HCT116 (cell line): ENCODE data around the gene PLA2G4B. TPM values are rescaled to one million over a fixed set of nuclear protein-coding genes. Genes with fewer than 3 reads are reported as not detected.
A peak's percentile ranks its signal among the peaks of the same experiment; 100 is the strongest.

Experiments
- ATAC-seq: fragments of 200-7000 bp; cut with Tn5 transposase; 2 replicates; pipeline ENCODE4 v1.9.1; 2020; ENCODE audit warnings: mild to moderate bottlenecking, moderate library complexity
- BruUV-seq: library from RNA; stranded (reverse); fragments of 400-500 nt; replicated peaks from 2 replicates; lab custom pipeline; 2021; lab: Mats Ljungman, UMichigan
- CTCF ChIA-PET: fragments of 300-600 bp; sonication (Branson Sonifier 250); formaldehyde crosslinking; loops from one replicate; lab custom pipeline; 2021; ENCODE audit warnings: antibody characterized with exemption; lab: Charles Lee
- POLR2A ChIA-PET: fragments of 300-600, 350-600 bp; sonication (Branson Sonifier 250); formaldehyde crosslinking; loops from one replicate; lab custom pipeline; 2021; ENCODE audit warnings: antibody characterized with exemption; lab: Charles Lee
- RAD21 ChIA-PET, 2 experiments: fragments of 300-600 bp; sonication (Branson Sonifier 250); formaldehyde crosslinking; loops; one replicate each; lab custom pipeline; 2023; ENCODE audit warnings: low total read pairs in 2 of 2; ENCODE audit not compliant: uncharacterized antibody in 2 of 2, unreplicated experiment in 2 of 2, low non-redundant PET in 1 of 2; lab: Charles Lee
- DNase-seq: peaks from one replicate; pipeline ENCODE4 v3.0.0-alpha.2; 2010; ENCODE audit warnings: low read depth, low spot score
- H2AFZ ChIP-seq: fragments of 200-600 bp; shearing (Covaris generic), sonication (generic); 2 replicates; pipeline ENCODE4 v1.6.1; 2017; ENCODE audit warnings: low read depth, mixed run types, mixed read lengths, antibody characterized with exemption, low read length; ENCODE audit not compliant: poor library complexity, severe bottlenecking
- H3K27ac ChIP-seq: 2 replicates; pipeline ENCODE4 v1.5.1; 2012; ENCODE audit warnings: low read depth, low read length
- H3K27me3 ChIP-seq: fragments of 200-600 bp; sonication (generic); 2 replicates; pipeline ENCODE4 v1.6.1; 2016; ENCODE audit warnings: mixed run types, low read length, mixed read lengths; ENCODE audit not compliant: insufficient read depth
- H3K36me3 ChIP-seq, 2 experiments: fragments of 200-500 bp in 1 of 2; fragments of 200-600 bp in 1 of 2; sonication (Bioruptor generic) in 1 of 2; sonication (generic) in 1 of 2; 2 replicates each; pipeline versions ENCODE4 v1.5.1 to v1.6.1; 2014 to 2016; ENCODE audit warnings: low read length in 2 of 2, inconsistent platforms in 1 of 2, mixed read lengths in 1 of 2, mixed run types in 1 of 2; ENCODE audit not compliant: insufficient read depth in 2 of 2, control insufficient read depth in 1 of 2
- H3K4me1 ChIP-seq, 2 experiments: fragments of 200-600 bp in 1 of 2; sonication (generic) in 1 of 2; 2 replicates each; pipeline versions ENCODE4 v1.5.1 to v1.6.1; 2012 to 2017; ENCODE audit warnings: low read length in 2 of 2, inconsistent platforms in 1 of 2, mild to moderate bottlenecking in 1 of 2, mixed read lengths in 1 of 2, mixed run types in 1 of 2, moderate library complexity in 1 of 2; ENCODE audit not compliant: insufficient read depth in 2 of 2, control insufficient read depth in 1 of 2
- H3K4me2 ChIP-seq: fragments of 200-600 bp; sonication (generic); 2 replicates; pipeline ENCODE4 v1.6.1; 2017; ENCODE audit warnings: mixed run types, low read length, mixed read lengths
- H3K4me3 ChIP-seq, 2 experiments: fragments of 200-600 bp in 1 of 2; sonication (generic) in 1 of 2; replicated peaks in 1 of 2; 2 replicates each; pipeline ENCODE4 v1.5.1; 2011 to 2016; ENCODE audit warnings: low read length in 2 of 2, control low read depth in 1 of 2, low read depth in 1 of 2, mild to moderate bottlenecking in 1 of 2, mixed read lengths in 1 of 2, mixed run types in 1 of 2
- H3K79me2 ChIP-seq: fragments of 200-600 bp; sonication (generic); 2 replicates; pipeline ENCODE4 v1.6.1; 2017; ENCODE audit warnings: mild to moderate bottlenecking, mixed run types, low read length, moderate library complexity, mixed read lengths; ENCODE audit not compliant: insufficient read depth
- H3K9ac ChIP-seq: fragments of 200-600 bp; sonication (generic); 2 replicates; pipeline ENCODE4 v1.6.1; 2016; ENCODE audit warnings: low read length, mixed read lengths
- H3K9me2 ChIP-seq: fragments of 200-600 bp; sonication (generic), shearing (Covaris generic); 2 replicates; pipeline ENCODE4 v1.6.1; 2017; ENCODE audit warnings: mixed run types, mild to moderate bottlenecking, moderate library complexity; ENCODE audit not compliant: insufficient read depth
- H3K9me3 ChIP-seq, 2 experiments: fragments of 200-500 bp in 1 of 2; fragments of 200-600 bp in 1 of 2; sonication (Bioruptor generic) in 1 of 2; sonication (generic) in 1 of 2; 2 replicates each; pipeline ENCODE4 v1.6.1; 2014 to 2017; ENCODE audit warnings: low read length in 2 of 2, mixed read lengths in 2 of 2, inconsistent platforms in 1 of 2, low read depth in 1 of 2, mild to moderate bottlenecking in 1 of 2, mixed run types in 1 of 2, moderate library complexity in 1 of 2; ENCODE audit not compliant: control insufficient read depth in 1 of 2, insufficient read depth in 1 of 2
- H4K20me1 ChIP-seq: fragments of 200-600 bp; sonication (generic), shearing (Covaris generic); 2 replicates; pipeline ENCODE4 v1.6.1; 2017; ENCODE audit warnings: mixed run types, mild to moderate bottlenecking, moderate library complexity; ENCODE audit not compliant: insufficient read depth
- CBX3 ChIP-seq: IDR thresholded peaks from 2 replicates; pipeline ENCODE4 v1.6.1; 2012; ENCODE audit warnings: low read depth
- CEBPB ChIP-seq: IDR thresholded peaks from 2 replicates; pipeline ENCODE4 v1.6.1; 2012; ENCODE audit warnings: low read depth
- ELF1 ChIP-seq: IDR thresholded peaks from 2 replicates; pipeline ENCODE4 v1.6.1; 2012; ENCODE audit warnings: low read depth, borderline replicate concordance
- FOSL1 ChIP-seq: IDR thresholded peaks from 2 replicates; pipeline ENCODE4 v1.6.1; 2012; ENCODE audit warnings: low read depth
- POLR2A ChIP-seq: IDR thresholded peaks from 2 replicates; pipeline ENCODE4 v1.7.0; 2011; ENCODE audit warnings: borderline replicate concordance; ENCODE audit not compliant: insufficient read depth, insufficient read length; ENCODE audit errors: extremely low read depth
- RAD21 ChIP-seq: IDR thresholded peaks from 2 replicates; pipeline ENCODE4 v1.6.1; 2012; ENCODE audit warnings: low read depth, mild to moderate bottlenecking
- SIN3A ChIP-seq: IDR thresholded peaks from 2 replicates; pipeline ENCODE4 v1.6.1; 2012; ENCODE audit warnings: low read depth
- TCF7L2 ChIP-seq: IDR thresholded peaks from 2 replicates; pipeline ENCODE4 v1.7.0; 2011; ENCODE audit warnings: borderline replicate concordance, inconsistent platforms; ENCODE audit not compliant: insufficient read depth, insufficient read length; ENCODE audit errors: extremely low read depth
- YY1 ChIP-seq: IDR thresholded peaks from 2 replicates; pipeline ENCODE4 v1.6.1; 2011; ENCODE audit warnings: low read length, low read depth, moderate library complexity, mild to moderate bottlenecking; ENCODE audit not compliant: insufficient replicate concordance; ENCODE audit errors: extremely low read depth
- ZNF274 ChIP-seq: fragments of 200-500 bp; sonication (Bioruptor generic); IDR thresholded peaks from 2 replicates; pipeline ENCODE4 v1.6.1; 2014; ENCODE audit warnings: mild to moderate bottlenecking, low read depth, low read length, inconsistent platforms
- intact Hi-C: fragments of 100-400 bp; cut with micrococcal nuclease; formaldehyde crosslinking; loops from 2 replicates; pipeline ENCODE4 v1.10.0; 2022
- total RNA-seq: library from RNA; stranded (reverse); gene quantifications from one replicate; pipeline ENCODE4 v1.2.1, GENCODE V29; 2021; ENCODE audit not compliant: unreplicated experiment
- TF ChIP-seq, protein P1 (sequence below): IDR thresholded peaks from 2 replicates; pipeline ENCODE4 v1.6.1; 2012; ENCODE audit warnings: low read depth
- TF ChIP-seq, protein P2 (sequence below): IDR thresholded peaks from 2 replicates; pipeline ENCODE4 v1.6.1; 2012
- TF ChIP-seq, protein P3 (sequence below): IDR thresholded peaks from 2 replicates; pipeline ENCODE4 v1.6.1; 2012

PLA2G4B gene
- total RNA-seq, 1 experiment from 2014 or later, result 4.7 TPM

DNA sequence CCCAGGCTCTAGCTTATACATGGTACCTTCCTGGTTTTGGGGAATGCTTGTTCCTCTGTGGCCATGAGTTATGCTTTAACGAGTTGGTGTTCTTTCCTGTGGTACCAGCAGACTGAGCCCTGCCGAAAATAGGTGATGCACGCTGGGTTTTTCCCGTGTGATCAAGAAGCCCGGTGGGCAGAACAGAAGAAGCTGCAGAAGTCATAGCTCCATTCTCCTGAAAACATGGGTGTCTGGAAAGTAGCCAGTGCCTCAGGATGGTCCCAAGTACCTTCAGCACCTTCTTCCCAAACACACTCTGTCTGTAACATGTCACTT, 39.2 kb upstream of the PLA2G4B start:
- ChIA-PET CTCF (no interaction called here), RAD21 (no interaction called here), POLR2A (no interaction called here)
- ATAC-seq, result no peak
- Histone ChIP-seq H3K9me2 (no peaks in the 10 kb centered on the region), H4K20me1 (no peaks in the 10 kb centered on the region), H2AFZ (no peak overlapping the region), H3K4me3 (no peak overlapping the region), H3K79me2 (no peaks in the 10 kb centered on the region), H3K9me3 (no peaks in the 10 kb centered on the region), H3K27me3 (no peaks in the 10 kb centered on the region), H3K4me2 (peak overlapping the region; percentile 57), H3K4me1 (peaks cover 5 to 30% of the 10 kb centered on the region in 2 experiments; a peak in 3 of 4 replicates), H3K9ac (no peak overlapping the region), H3K36me3 (0 out of 4 replicates have a peak, but pooled peaks cover 0 to 8% of the 10 kb centered on the region in 2 experiments), H3K27ac (no peak overlapping the region)
- intact Hi-C loops, result no loop called here
- DNase-seq, result no peak
- no TSS peak for BruUV-seq
- TF ChIP-seq ELF1 (no peak), YY1 (no peak), POLR2A (no peak), CBX3 (no peak), CEBPB (no peak), FOSL1 (no peak), TCF7L2 (no peak), ZNF274 (no peak), RAD21 (no peak), SIN3A (no peak)
- TF ChIP-seq, protein P1, sequence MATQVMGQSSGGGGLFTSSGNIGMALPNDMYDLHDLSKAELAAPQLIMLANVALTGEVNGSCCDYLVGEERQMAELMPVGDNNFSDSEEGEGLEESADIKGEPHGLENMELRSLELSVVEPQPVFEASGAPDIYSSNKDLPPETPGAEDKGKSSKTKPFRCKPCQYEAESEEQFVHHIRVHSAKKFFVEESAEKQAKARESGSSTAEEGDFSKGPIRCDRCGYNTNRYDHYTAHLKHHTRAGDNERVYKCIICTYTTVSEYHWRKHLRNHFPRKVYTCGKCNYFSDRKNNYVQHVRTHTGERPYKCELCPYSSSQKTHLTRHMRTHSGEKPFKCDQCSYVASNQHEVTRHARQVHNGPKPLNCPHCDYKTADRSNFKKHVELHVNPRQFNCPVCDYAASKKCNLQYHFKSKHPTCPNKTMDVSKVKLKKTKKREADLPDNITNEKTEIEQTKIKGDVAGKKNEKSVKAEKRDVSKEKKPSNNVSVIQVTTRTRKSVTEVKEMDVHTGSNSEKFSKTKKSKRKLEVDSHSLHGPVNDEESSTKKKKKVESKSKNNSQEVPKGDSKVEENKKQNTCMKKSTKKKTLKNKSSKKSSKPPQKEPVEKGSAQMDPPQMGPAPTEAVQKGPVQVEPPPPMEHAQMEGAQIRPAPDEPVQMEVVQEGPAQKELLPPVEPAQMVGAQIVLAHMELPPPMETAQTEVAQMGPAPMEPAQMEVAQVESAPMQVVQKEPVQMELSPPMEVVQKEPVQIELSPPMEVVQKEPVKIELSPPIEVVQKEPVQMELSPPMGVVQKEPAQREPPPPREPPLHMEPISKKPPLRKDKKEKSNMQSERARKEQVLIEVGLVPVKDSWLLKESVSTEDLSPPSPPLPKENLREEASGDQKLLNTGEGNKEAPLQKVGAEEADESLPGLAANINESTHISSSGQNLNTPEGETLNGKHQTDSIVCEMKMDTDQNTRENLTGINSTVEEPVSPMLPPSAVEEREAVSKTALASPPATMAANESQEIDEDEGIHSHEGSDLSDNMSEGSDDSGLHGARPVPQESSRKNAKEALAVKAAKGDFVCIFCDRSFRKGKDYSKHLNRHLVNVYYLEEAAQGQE, result no peak
- TF ChIP-seq, protein P2, sequence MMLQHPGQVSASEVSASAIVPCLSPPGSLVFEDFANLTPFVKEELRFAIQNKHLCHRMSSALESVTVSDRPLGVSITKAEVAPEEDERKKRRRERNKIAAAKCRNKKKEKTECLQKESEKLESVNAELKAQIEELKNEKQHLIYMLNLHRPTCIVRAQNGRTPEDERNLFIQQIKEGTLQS, result no peak
- TF ChIP-seq, protein P3, sequence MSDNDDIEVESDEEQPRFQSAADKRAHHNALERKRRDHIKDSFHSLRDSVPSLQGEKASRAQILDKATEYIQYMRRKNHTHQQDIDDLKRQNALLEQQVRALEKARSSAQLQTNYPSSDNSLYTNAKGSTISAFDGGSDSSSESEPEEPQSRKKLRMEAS, result no peak
